ENCODE results near the gene CCDC91. TPM values are rescaled to one million over a fixed set of nuclear protein-coding genes. Genes with fewer than 3 reads are reported as not detected.

CCDC91 gene
- total RNA-seq, 1 experiment from 2014 or later: 15.7 TPM

Other genes starting within 250 kb of the CCDC91 start
- gene PTHLH, start 217.7 kb upstream of the CCDC91 start, total RNA-seq (2021): not detected in 3 replicates